HepG2 (cell line): ENCODE results near the gene KRTAP25-1. TPM values are rescaled to one million over a fixed set of nuclear protein-coding genes. Genes with fewer than 3 reads are reported as not detected.

Experiments
- ATAC-seq: fragments of 200-7000 bp; cut with Tn5 transposase; 3 replicates; pipeline ENCODE4 v1.9.1; 2020; ENCODE audit warnings: mild to moderate bottlenecking, moderate library complexity
- BruUV-seq: library from RNA; stranded (reverse); fragments of 400-500 nt; replicated peaks from 2 replicates; lab custom pipeline; 2021; lab: Mats Ljungman, UMichigan
- CTCF ChIA-PET: fragments of 300-600 bp; formaldehyde crosslinking; extraction: SDS; loops from one replicate; lab custom pipeline; 2021; ENCODE audit warnings: low total read pairs, inconsistent platforms, low intra/inter-chr PET ratio; lab: Yijun Ruan, JAX
- POLR2A ChIA-PET: fragments of 350-600 bp; sonication (Branson Sonifier 250); formaldehyde crosslinking; loops from one replicate; lab custom pipeline; 2020; ENCODE audit warnings: antibody characterized with exemption, inconsistent platforms; lab: Yijun Ruan, JAX
- DNase-seq: peaks from one replicate; pipeline ENCODE4 v3.0.0-alpha.2; 2015; ENCODE audit warnings: low spot score
- FAIRE-seq: peaks from 3 replicates; lab custom pipeline; 2011; peaks lifted over from hg19 to GRCh38; lab: Jason Lieb, UNC
- H2AFZ ChIP-seq: one replicate; pipeline ENCODE4 v1.6.1; 2011; ENCODE audit warnings: low read length, inconsistent platforms
- H3K27ac ChIP-seq: fragments of 300-600 bp; 3 replicates; pipeline ENCODE4 v1.8.0; 2011; ENCODE audit warnings: mixed run types, mild to moderate bottlenecking, mixed read lengths, low read length, inconsistent platforms; ENCODE audit not compliant: insufficient read depth; ENCODE audit errors: extremely low read length
- H3K27me3 ChIP-seq, 2 experiments: fragments of 200-600 bp in 1 of 2; 2 replicates in 1 of 2; 3 replicates in 1 of 2; pipeline versions ENCODE4 v1.6.0 to v1.8.0; 2011; ENCODE audit warnings: low read length in 2 of 2, mild to moderate bottlenecking in 2 of 2, moderate library complexity in 2 of 2, inconsistent platforms in 1 of 2; ENCODE audit not compliant: insufficient read depth in 2 of 2, control insufficient read depth in 1 of 2
- H3K36me3 ChIP-seq, 2 experiments: fragments of 200-600 bp in 1 of 2; replicated peaks in 1 of 2; 2 replicates in 1 of 2; 3 replicates in 1 of 2; pipeline versions ENCODE4 v1.5.1 to v1.8.0; 2011; ENCODE audit warnings: low read length in 2 of 2, inconsistent platforms in 1 of 2; ENCODE audit not compliant: insufficient read depth in 2 of 2, control insufficient read depth in 1 of 2
- H3K4me1 ChIP-seq: 2 replicates; pipeline ENCODE4 v1.5.1; 2012; ENCODE audit warnings: low read length, inconsistent platforms; ENCODE audit not compliant: insufficient read depth
- H3K4me2 ChIP-seq: 2 replicates; pipeline ENCODE4 v1.6.0; 2011; ENCODE audit warnings: low read depth, low read length, inconsistent platforms
- H3K4me3 ChIP-seq, 3 experiments: fragments of 200-600 bp in 1 of 3; sonication (generic), shearing (Covaris generic) in 1 of 3; replicated peaks in 1 of 3; 2 replicates each; pipeline ENCODE4 v1.5.1; 2011 to 2016; ENCODE audit warnings: low read length in 3 of 3, inconsistent platforms in 2 of 3, low read depth in 2 of 3, mild to moderate bottlenecking in 2 of 3, control low read depth in 1 of 3, mixed read lengths in 1 of 3; ENCODE audit not compliant: insufficient read depth in 1 of 3
- H3K79me2 ChIP-seq: one replicate; pipeline ENCODE4 v1.6.1; 2011; ENCODE audit warnings: low read length, inconsistent platforms; ENCODE audit not compliant: insufficient read depth
- H3K9ac ChIP-seq: 2 replicates; pipeline ENCODE4 v1.6.0; 2011; ENCODE audit warnings: mild to moderate bottlenecking, low read depth, low read length, inconsistent platforms; ENCODE audit not compliant: insufficient read depth
- H3K9me3 ChIP-seq: 2 replicates; pipeline ENCODE4 v1.5.1; 2012; ENCODE audit warnings: mild to moderate bottlenecking, low read length
- H4K20me1 ChIP-seq: 2 replicates; pipeline ENCODE4 v1.6.0; 2011; ENCODE audit warnings: inconsistent platforms, mild to moderate bottlenecking, low read length, moderate library complexity; ENCODE audit not compliant: insufficient read depth
- ATF3 ChIP-seq: sonication (generic); formaldehyde crosslinking; IDR thresholded peaks from 2 replicates; pipeline ENCODE4 v1.4.0; 2020; ENCODE audit warnings: missing genetic modification reagents
- CC2D1A ChIP-seq: sonication (generic); formaldehyde crosslinking; IDR thresholded peaks from 2 replicates; pipeline ENCODE4 v1.8.1; 2023; ENCODE audit warnings: mild to moderate bottlenecking, missing genetic modification reagents
- EP300 ChIP-seq, 3 experiments: sonication (generic) in 1 of 3; formaldehyde crosslinking in 1 of 3; IDR thresholded peaks; 2 replicates each; pipeline versions ENCODE4 v1.5.1 to v1.6.1; 2011 to 2020; ENCODE audit warnings: low read depth in 2 of 3, low read length in 2 of 3, borderline replicate concordance in 1 of 3, improper control_type of control experiment in 1 of 3, mild to moderate bottlenecking in 1 of 3, missing genetic modification reagents in 1 of 3, moderate library complexity in 1 of 3
- FOXA1 ChIP-seq, 2 experiments: fragments of 450-650 bp in 1 of 2; sonication (generic) in 1 of 2; formaldehyde crosslinking in 1 of 2; IDR thresholded peaks; 2 replicates each; pipeline versions ENCODE4 v1.4.0 to v1.6.1; 2016 to 2020; ENCODE audit warnings: missing genetic modification reagents in 1 of 2
- GATA4 ChIP-seq: sonication (generic); IDR thresholded peaks from 2 replicates; pipeline ENCODE4 v1.6.1; 2016; ENCODE audit warnings: antibody characterized with exemption, low read depth, borderline replicate concordance
- HOMEZ ChIP-seq: IDR thresholded peaks from 2 replicates; pipeline ENCODE4 v1.6.1; 2016; ENCODE audit warnings: low read depth
- KAT7 ChIP-seq: IDR thresholded peaks from 2 replicates; pipeline ENCODE4 v1.6.1; 2018; ENCODE audit warnings: borderline replicate concordance, missing compliant biosample characterization
- KLF12 ChIP-seq: sonication (generic); formaldehyde crosslinking; IDR thresholded peaks from 2 replicates; pipeline ENCODE4 v1.4.0; 2020; ENCODE audit warnings: missing genetic modification reagents, borderline replicate concordance
- NR0B2 ChIP-seq: sonication (generic); formaldehyde crosslinking; IDR thresholded peaks from 2 replicates; pipeline ENCODE4 v1.4.0; 2020; ENCODE audit warnings: mild to moderate bottlenecking, missing genetic modification reagents
- NRL ChIP-seq: sonication (generic); formaldehyde crosslinking; IDR thresholded peaks from 2 replicates; pipeline ENCODE4 v1.5.0; 2020; ENCODE audit warnings: missing genetic modification reagents, mild to moderate bottlenecking, moderate library complexity, borderline replicate concordance
- SMAD9 ChIP-seq: sonication (generic); formaldehyde crosslinking; IDR thresholded peaks from 2 replicates; pipeline ENCODE4 v1.5.1; 2020; ENCODE audit warnings: mild to moderate bottlenecking, missing genetic modification reagents
- ZBTB4 ChIP-seq: sonication (generic); formaldehyde crosslinking; IDR thresholded peaks from 2 replicates; pipeline ENCODE4 v1.4.0; 2020; ENCODE audit warnings: missing genetic modification reagents, mild to moderate bottlenecking, borderline replicate concordance
- ZNF557 ChIP-seq: sonication (generic); formaldehyde crosslinking; IDR thresholded peaks from 2 replicates; pipeline ENCODE4 v1.4.0; 2020; ENCODE audit warnings: missing genetic modification reagents
- WGBS: methylation state at CpG from one replicate; pipeline ENCODE4 v1.1.6; 2017; ENCODE audit warnings: low lambda C conversion rate; 5-methylcytosine and 5-hydroxymethylcytosine counted together
- in situ Hi-C: cut with HindIII; loops from 2 replicates; pipeline ENCODE4 v1.10.0; 2017; ENCODE audit warnings: low pct_unique_long_range_greater_than_20kb; ENCODE audit not compliant: extremely low pct_ligation_motif_present
- intact Hi-C: fragments of 100-400 bp; cut with micrococcal nuclease; formaldehyde crosslinking; loops from one replicate; pipeline ENCODE4 v1.10.0; 2022; ENCODE audit not compliant: unreplicated experiment
- polyA plus RNA-seq, 8 experiments: library from polyadenylated mRNA; depleted of rRNA in 3 of 8; stranded (reverse) in 7 of 8; unstranded in 1 of 8; fragments of >200 nt; fragmentation: Illumina TruSeq in 4 of 8; extraction: Trizol in 4 of 8; gene quantifications; 2 replicates each; pipeline versions ENCODE4 v1.2.1 to v1.2.3, GENCODE V29; 2011 to 2016; ENCODE audit warnings: low read depth in 4 of 8, missing spikeins in 1 of 8, mixed read lengths in 1 of 8; ENCODE audit not compliant: insufficient read depth in 1 of 8
- total RNA-seq, 5 experiments: library from RNA; depleted of rRNA; stranded (reverse); fragments of >200 nt; fragmentation: Illumina TruSeq; extraction: Trizol; gene quantifications; 2 replicates each; pipeline ENCODE4 v1.2.3, GENCODE V29; 2016; ENCODE audit warnings: low read depth in 1 of 5

The KRTAP25-1 gene
- total and polyA plus RNA-seq, 2 of the 13 experiments (the other 11 are each of a cell fraction or from before 2014, with no cell fraction given) = not detected

- TF ChIP-seq NR0B2 (CRISPR knock-in tag) = no peak
- TF ChIP-seq, all 625 proteins: peak for 0
- DNase-seq (no peak), ATAC-seq (no peak), FAIRE-seq (no peak)
- Histone ChIP-seq H3K4me3 (no peak overlapping the region), H3K79me2 (no peaks in the 10 kb centered on the region), H3K4me1 (no peaks in the 10 kb centered on the region), H3K9ac (no peak overlapping the region), H3K9me3 (peaks cover 69% of the 10 kb centered on the region), H3K36me3 (no peaks in the 10 kb centered on the region), H4K20me1 (no peaks in the 10 kb centered on the region), H3K27ac (no peak overlapping the region), H3K4me2 (no peak overlapping the region), H3K27me3 (no peaks in the 10 kb centered on the region), H2AFZ (no peak overlapping the region)
- BruUV-seq = no TSS peak
- POLR2A ChIA-PET = no interaction called here
- intact Hi-C loops = no loop called here
- in situ Hi-C loops = no loop called here
- CTCF ChIA-PET = no interaction called here
These were observed 45.6 kb downstream of the KRTAP25-1 start for GRCh38 chr21:30243691-30244090.

- Histone ChIP-seq H2AFZ (no peak overlapping the region), H3K36me3 (no peaks in the 10 kb centered on the region), H3K4me3 (no peak overlapping the region), H3K9ac (no peak overlapping the region), H3K27ac (no peak overlapping the region), H3K9me3 (peaks cover 73% of the 10 kb centered on the region), H3K27me3 (no peaks in the 10 kb centered on the region), H4K20me1 (no peaks in the 10 kb centered on the region), H3K79me2 (no peaks in the 10 kb centered on the region), H3K4me2 (no peak overlapping the region), H3K4me1 (no peaks in the 10 kb centered on the region)
- FAIRE-seq = no peak
- BruUV-seq = no TSS peak
- no peak for DNase-seq
- intact Hi-C loops = no loop called here
- in situ Hi-C loops = no loop called here
- ATAC-seq = no peak
- POLR2A ChIA-PET = no interaction called here
- WGBS = 0% methylated on average over 3 of the region's 3 CpGs
- CTCF ChIA-PET = no interaction called here
- no peak for TF ChIP-seq KLF12 (CRISPR knock-in tag)
- no peak for TF ChIP-seq GATA4
- no peak for TF ChIP-seq ATF3 (CRISPR knock-in tag)
- no peak for TF ChIP-seq KAT7 (CRISPR knock-in tag)
- TF ChIP-seq FOXA1 (IDR thresholded peaks at IDR 0.05) = no peak
- no peak for TF ChIP-seq FOXA1 (CRISPR knock-in tag; IDR thresholded peaks at IDR 0.05)
- TF ChIP-seq EP300 (IDR thresholded peaks at IDR 0.05; ENCODE audit: low read depth in 2 of 2, low read length in 2 of 2) = no peak
- TF ChIP-seq EP300 (CRISPR knock-in tag; IDR thresholded peaks at IDR 0.05; ENCODE audit: borderline replicate concordance) = no peak
- no peak for TF ChIP-seq SMAD9 (CRISPR knock-in tag)
- TF ChIP-seq NRL (CRISPR knock-in tag) = no peak
- TF ChIP-seq ZNF557 (CRISPR knock-in tag) = no peak
- no peak for TF ChIP-seq CC2D1A
- no peak for TF ChIP-seq HOMEZ (CRISPR knock-in tag)
- no peak for TF ChIP-seq ZBTB4 (CRISPR knock-in tag)
These were observed 48.7 kb downstream of the KRTAP25-1 start for GRCh38 chr21:30240661-30241060.
